ENCODE measurements around the gene RTP3.
"Not testable (repeated sequence)": the region's sequence is repeated elsewhere in the genome, so short reads cannot be mapped to it uniquely, and the experiment has no call there.

Gene RTP3

DNA sequence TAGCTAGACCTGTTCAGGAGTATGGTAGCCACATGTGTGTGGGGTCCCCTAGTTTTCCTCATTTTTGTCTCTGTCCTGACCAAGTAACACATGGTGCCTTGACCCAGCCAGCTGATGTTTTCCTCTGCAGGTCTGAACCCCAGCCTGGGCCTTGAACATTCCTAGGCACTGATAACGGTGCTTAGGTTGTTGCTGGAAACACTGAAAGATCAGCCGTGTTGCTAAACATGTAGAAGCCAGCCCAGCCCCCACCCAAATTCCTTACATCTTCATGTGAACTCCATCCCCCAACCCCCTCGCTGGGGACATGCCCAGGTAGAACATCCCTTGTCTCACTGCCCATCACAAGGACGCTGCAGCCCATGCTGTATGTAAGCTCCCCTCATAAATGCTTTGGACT is 18.7 kb downstream of the RTP3 start:
- TF ChIP-seq, protein P1, sequence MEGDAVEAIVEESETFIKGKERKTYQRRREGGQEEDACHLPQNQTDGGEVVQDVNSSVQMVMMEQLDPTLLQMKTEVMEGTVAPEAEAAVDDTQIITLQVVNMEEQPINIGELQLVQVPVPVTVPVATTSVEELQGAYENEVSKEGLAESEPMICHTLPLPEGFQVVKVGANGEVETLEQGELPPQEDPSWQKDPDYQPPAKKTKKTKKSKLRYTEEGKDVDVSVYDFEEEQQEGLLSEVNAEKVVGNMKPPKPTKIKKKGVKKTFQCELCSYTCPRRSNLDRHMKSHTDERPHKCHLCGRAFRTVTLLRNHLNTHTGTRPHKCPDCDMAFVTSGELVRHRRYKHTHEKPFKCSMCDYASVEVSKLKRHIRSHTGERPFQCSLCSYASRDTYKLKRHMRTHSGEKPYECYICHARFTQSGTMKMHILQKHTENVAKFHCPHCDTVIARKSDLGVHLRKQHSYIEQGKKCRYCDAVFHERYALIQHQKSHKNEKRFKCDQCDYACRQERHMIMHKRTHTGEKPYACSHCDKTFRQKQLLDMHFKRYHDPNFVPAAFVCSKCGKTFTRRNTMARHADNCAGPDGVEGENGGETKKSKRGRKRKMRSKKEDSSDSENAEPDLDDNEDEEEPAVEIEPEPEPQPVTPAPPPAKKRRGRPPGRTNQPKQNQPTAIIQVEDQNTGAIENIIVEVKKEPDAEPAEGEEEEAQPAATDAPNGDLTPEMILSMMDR (IDR thresholded peaks at IDR 0.05; ENCODE audit: unreplicated experiment in 3 of 3): no peak
- Mint-ChIP-seq H3K27me3 (ENCODE audit: low read depth) (no peaks in the 10 kb centered on the region), H3K9me3 (no peaks in the 10 kb centered on the region), H3K4me3 (no peak overlapping the region), H3K4me1 (peaks cover under 1% of the 10 kb centered on the region), H3K27ac (no peak overlapping the region), H3K36me3 (ENCODE audit: low read depth) (no peaks in the 10 kb centered on the region)

DNA sequence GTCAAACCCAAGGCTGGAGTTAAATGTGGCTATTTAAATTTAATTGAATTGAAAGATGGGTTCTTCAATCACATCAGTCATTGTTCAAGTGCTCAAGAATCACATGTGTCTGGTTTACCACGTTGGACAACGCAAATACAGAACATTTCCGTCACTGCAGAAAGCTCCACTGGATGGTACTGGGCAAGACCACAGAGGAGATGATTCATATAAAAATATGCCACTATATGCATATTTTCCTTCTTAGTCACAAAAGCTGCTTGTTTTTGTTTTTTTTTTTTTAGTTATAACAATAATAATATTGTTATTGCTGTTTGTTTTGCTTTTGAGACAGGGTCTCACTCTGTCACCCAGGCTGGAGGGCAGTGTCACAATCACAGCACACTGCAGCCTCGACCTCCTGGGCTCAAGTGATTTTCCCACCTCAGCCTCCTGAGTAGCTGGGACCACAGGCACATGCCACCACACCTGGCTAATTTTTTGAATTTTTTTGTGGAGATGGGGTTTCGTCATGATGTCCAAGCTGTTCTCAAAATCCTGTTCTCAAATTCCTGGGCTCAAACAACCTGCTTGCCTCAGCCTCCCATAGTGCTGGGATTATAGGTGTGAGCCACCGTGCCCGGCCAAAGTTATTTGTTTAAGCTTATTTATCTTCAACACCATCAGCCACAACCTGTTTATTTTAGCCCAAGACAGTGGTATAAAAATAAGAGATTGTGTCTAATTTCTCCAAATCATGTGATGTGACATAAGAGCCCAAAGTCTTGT is 19.4 kb downstream of the RTP3 start:
- Mint-ChIP-seq H3K27me3 (ENCODE audit: low read depth) (no peaks in the 10 kb centered on the region), H3K36me3 (ENCODE audit: low read depth) (no peaks in the 10 kb centered on the region), H3K4me3 (no peak overlapping the region), H3K9me3 (no peaks in the 10 kb centered on the region), H3K4me1 (no peaks in the 10 kb centered on the region), H3K27ac (no peak overlapping the region)
- TF ChIP-seq, protein P1 (IDR thresholded peaks at IDR 0.05; ENCODE audit: unreplicated experiment in 3 of 3): no peak

DNA sequence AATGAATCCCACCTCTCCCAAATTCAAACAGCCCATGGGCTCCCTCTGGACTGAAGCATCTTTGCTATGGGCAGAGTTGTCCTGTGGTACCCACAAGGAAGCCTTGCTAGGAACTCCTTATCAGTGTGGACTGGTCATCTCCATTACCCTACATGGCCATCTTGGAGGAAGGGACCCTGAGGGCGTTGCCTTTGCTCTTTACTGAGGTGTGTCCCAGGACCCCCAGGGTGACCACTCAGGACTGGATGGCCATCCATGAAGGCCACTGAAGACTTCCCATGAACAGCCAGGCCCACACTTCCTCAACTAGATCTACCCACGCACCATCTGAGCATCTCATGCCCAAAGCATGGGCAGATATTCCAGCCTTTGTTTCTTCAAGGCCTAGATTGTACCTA is 20.0 kb downstream of the RTP3 start:
- TF ChIP-seq, protein P1 (IDR thresholded peaks at IDR 0.05; ENCODE audit: unreplicated experiment in 3 of 3): no peak
- no peaks in the 10 kb centered on the region for H3K4me1 Mint-ChIP-seq
- H3K4me3 Mint-ChIP-seq: no peak overlapping the region
- no peaks in the 10 kb centered on the region for H3K36me3 Mint-ChIP-seq (ENCODE audit: low read depth)
- H3K27ac Mint-ChIP-seq: no peak overlapping the region
- H3K27me3 Mint-ChIP-seq (ENCODE audit: low read depth): no peaks in the 10 kb centered on the region
- H3K9me3 Mint-ChIP-seq: no peaks in the 10 kb centered on the region

- TF ChIP-seq, protein P1 (IDR thresholded peaks at IDR 0.05; ENCODE audit: unreplicated experiment in 3 of 3): no peak
- no peaks in the 10 kb centered on the region for H3K9me3 Mint-ChIP-seq
Observed at GRCh38 chr3:46519952-46520351, 22.2 kb downstream of the RTP3 start.

GRCh38 chr3:46520531-46520930 is 22.8 kb downstream of the RTP3 start:
- H3K27me3 Mint-ChIP-seq (ENCODE audit: low read depth): no peaks in the 10 kb centered on the region
- no peak overlapping the region for H3K4me3 Mint-ChIP-seq
- TF ChIP-seq, protein P1 (IDR thresholded peaks at IDR 0.05; ENCODE audit: unreplicated experiment in 3 of 3): no peak
- H3K27ac Mint-ChIP-seq: no peak overlapping the region
- no peaks in the 10 kb centered on the region for H3K9me3 Mint-ChIP-seq
- H3K36me3 Mint-ChIP-seq (ENCODE audit: low read depth): no peaks in the 10 kb centered on the region
- no peaks in the 10 kb centered on the region for H3K4me1 Mint-ChIP-seq

More at GRCh38 chr3:46519952-46520351, 22.2 kb downstream of the RTP3 start:
- no peaks in the 10 kb centered on the region for H3K27me3 Mint-ChIP-seq (ENCODE audit: low read depth)
- H3K4me1 Mint-ChIP-seq: no peaks in the 10 kb centered on the region
- no peaks in the 10 kb centered on the region for H3K36me3 Mint-ChIP-seq (ENCODE audit: low read depth)
- no peak overlapping the region for H3K4me3 Mint-ChIP-seq
- H3K27ac Mint-ChIP-seq: no peak overlapping the region

GRCh38 chr3:46521096-46521495 is 23.3 kb downstream of the RTP3 start:
- Mint-ChIP-seq H3K4me3 (no peak overlapping the region), H3K27ac (no peak overlapping the region), H3K36me3 (ENCODE audit: low read depth) (no peaks in the 10 kb centered on the region), H3K9me3 (no peaks in the 10 kb centered on the region), H3K4me1 (no peaks in the 10 kb centered on the region), H3K27me3 (ENCODE audit: low read depth) (no peaks in the 10 kb centered on the region)
- TF ChIP-seq, protein P1 (IDR thresholded peaks at IDR 0.05; ENCODE audit: unreplicated experiment in 3 of 3): no peak

- H3K27me3 Mint-ChIP-seq (ENCODE audit: low read depth); H3K27ac Mint-ChIP-seq; H3K36me3 Mint-ChIP-seq (ENCODE audit: low read depth); H3K9me3 Mint-ChIP-seq; H3K4me1 Mint-ChIP-seq; H3K4me3 Mint-ChIP-seq: not testable (repeated sequence)
Observed at GRCh38 chr3:46522201-46522600, 24.4 kb downstream of the RTP3 start.
